DND-41 (cell line): ENCODE results near the gene MEG3.

Experiments
- EZH2 ChIP-seq: IDR thresholded peaks from 3 replicates; pipeline ENCODE4 v1.6.1; 2012; ENCODE audit warnings: borderline replicate concordance, low read depth, mild to moderate bottlenecking, moderate library complexity, low read length, inconsistent platforms; ENCODE audit not compliant: severe bottlenecking
- TF ChIP-seq, protein P1 (sequence below): IDR thresholded peaks from 2 replicates; pipeline ENCODE4 v1.5.1; 2012; ENCODE audit warnings: borderline replicate concordance, low read length, moderate library complexity, mild to moderate bottlenecking; ENCODE audit not compliant: poor library complexity, severe bottlenecking; ENCODE audit errors: extremely low read depth

DNA sequence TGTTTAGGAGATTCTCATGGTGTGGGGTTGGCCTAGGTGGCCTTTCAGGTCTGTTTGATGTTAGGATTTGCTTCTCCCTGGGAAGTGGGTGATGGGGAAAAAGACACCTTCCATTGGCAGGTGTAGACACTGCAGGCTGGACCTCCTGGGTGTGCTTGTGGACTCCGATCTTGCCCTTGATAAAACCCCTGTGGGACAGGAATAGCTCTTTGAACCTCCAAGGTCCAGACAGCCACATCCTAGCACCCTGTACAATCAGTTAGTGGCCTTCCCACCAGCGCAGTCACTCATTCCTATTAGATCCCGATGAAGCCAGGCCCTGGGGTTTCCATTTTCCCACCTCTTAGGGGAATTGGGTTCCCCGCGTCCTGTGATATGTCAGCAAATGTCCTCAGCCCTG lies 28.5 kb downstream of the MEG3 start:
- TF ChIP-seq, protein P1, sequence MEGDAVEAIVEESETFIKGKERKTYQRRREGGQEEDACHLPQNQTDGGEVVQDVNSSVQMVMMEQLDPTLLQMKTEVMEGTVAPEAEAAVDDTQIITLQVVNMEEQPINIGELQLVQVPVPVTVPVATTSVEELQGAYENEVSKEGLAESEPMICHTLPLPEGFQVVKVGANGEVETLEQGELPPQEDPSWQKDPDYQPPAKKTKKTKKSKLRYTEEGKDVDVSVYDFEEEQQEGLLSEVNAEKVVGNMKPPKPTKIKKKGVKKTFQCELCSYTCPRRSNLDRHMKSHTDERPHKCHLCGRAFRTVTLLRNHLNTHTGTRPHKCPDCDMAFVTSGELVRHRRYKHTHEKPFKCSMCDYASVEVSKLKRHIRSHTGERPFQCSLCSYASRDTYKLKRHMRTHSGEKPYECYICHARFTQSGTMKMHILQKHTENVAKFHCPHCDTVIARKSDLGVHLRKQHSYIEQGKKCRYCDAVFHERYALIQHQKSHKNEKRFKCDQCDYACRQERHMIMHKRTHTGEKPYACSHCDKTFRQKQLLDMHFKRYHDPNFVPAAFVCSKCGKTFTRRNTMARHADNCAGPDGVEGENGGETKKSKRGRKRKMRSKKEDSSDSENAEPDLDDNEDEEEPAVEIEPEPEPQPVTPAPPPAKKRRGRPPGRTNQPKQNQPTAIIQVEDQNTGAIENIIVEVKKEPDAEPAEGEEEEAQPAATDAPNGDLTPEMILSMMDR: no peak
- no peak for TF ChIP-seq EZH2
